ENCODE data around the gene RALY. TPM values are rescaled to one million over a fixed set of nuclear protein-coding genes. Genes with fewer than 3 reads are reported as not detected.
"Not testable (repeated sequence)": the region's sequence is repeated elsewhere in the genome, so short reads cannot be mapped to it uniquely, and the experiment has no call there.

RALY gene
- total RNA-seq, 1 donor from 2014 or later: 123 TPM

- intact Hi-C loops (cut with DNase I): no loop called here
- H3K36me3 ChIP-seq: no peaks in the 10 kb centered on the region
- peaks cover 63% of the 10 kb centered on the region for H3K4me1 ChIP-seq
- H3K27ac ChIP-seq: no peak overlapping the region
- no peaks in the 10 kb centered on the region for H3K9me3 ChIP-seq
- TF ChIP-seq POLR2AphosphoS5 (IDR thresholded peaks at IDR 0.05; ENCODE audit: insufficient read depth in 1 of 2, low read depth in 1 of 2): no peak
- TF ChIP-seq, protein P1, sequence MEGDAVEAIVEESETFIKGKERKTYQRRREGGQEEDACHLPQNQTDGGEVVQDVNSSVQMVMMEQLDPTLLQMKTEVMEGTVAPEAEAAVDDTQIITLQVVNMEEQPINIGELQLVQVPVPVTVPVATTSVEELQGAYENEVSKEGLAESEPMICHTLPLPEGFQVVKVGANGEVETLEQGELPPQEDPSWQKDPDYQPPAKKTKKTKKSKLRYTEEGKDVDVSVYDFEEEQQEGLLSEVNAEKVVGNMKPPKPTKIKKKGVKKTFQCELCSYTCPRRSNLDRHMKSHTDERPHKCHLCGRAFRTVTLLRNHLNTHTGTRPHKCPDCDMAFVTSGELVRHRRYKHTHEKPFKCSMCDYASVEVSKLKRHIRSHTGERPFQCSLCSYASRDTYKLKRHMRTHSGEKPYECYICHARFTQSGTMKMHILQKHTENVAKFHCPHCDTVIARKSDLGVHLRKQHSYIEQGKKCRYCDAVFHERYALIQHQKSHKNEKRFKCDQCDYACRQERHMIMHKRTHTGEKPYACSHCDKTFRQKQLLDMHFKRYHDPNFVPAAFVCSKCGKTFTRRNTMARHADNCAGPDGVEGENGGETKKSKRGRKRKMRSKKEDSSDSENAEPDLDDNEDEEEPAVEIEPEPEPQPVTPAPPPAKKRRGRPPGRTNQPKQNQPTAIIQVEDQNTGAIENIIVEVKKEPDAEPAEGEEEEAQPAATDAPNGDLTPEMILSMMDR (IDR thresholded peaks at IDR 0.05): no peak
- no peak for TF ChIP-seq POLR2A (IDR thresholded peaks at IDR 0.05)
- DNase-seq (ENCODE audit: extremely low spot score in 2 of 2): no peak
- no peaks in the 10 kb centered on the region for H3K27me3 ChIP-seq
- H3K4me3 ChIP-seq: no peak overlapping the region
Observed at GRCh38 chr20:34023937-34024722, 30.4 kb downstream of the RALY start.

GRCh38 chr20:34024723-34025351 is 31.1 kb downstream of the RALY start:
- Histone ChIP-seq H3K27me3 (no peaks in the 10 kb centered on the region), H3K4me3 (no peak overlapping the region), H3K36me3 (no peaks in the 10 kb centered on the region), H3K27ac (no peak overlapping the region), H3K4me1 (peaks cover 60% of the 10 kb centered on the region), H3K9me3 (no peaks in the 10 kb centered on the region)
- TF ChIP-seq, protein P1 (IDR thresholded peaks at IDR 0.05): no peak
- TF ChIP-seq POLR2A (IDR thresholded peaks at IDR 0.05): no peak
- no peak for TF ChIP-seq POLR2AphosphoS5 (IDR thresholded peaks at IDR 0.05; ENCODE audit: insufficient read depth in 1 of 2, low read depth in 1 of 2)
- intact Hi-C loops (cut with DNase I): no loop called here
- DNase-seq (ENCODE audit: extremely low spot score in 2 of 2): no peak

GRCh38 chr20:34028013-34028412 is 34.3 kb downstream of the RALY start:
- Histone ChIP-seq H3K4me1 (peaks cover 37% of the 10 kb centered on the region), H3K36me3 (peaks cover 0 to 16% of the 10 kb centered on the region in 2 donors)
- H3K27ac ChIP-seq; DNase-seq (ENCODE audit: extremely low spot score in 2 of 2); intact Hi-C loops (cut with DNase I); H3K4me3 ChIP-seq; H3K9me3 ChIP-seq; H3K27me3 ChIP-seq: not testable (repeated sequence)

- Histone ChIP-seq H3K9me3 (no peaks in the 10 kb centered on the region), H3K4me3 (no peak overlapping the region), H3K27me3 (no peaks in the 10 kb centered on the region), H3K27ac (no peak overlapping the region), H3K36me3 (peaks cover 0 to 17% of the 10 kb centered on the region in 2 donors), H3K4me1 (peaks cover 23% of the 10 kb centered on the region)
- TF ChIP-seq, protein P1 (IDR thresholded peaks at IDR 0.05): no peak
- TF ChIP-seq POLR2A (IDR thresholded peaks at IDR 0.05) (no peak), POLR2AphosphoS5 (IDR thresholded peaks at IDR 0.05; ENCODE audit: insufficient read depth in 1 of 2, low read depth in 1 of 2) (no peak)
- no peak for DNase-seq (ENCODE audit: extremely low spot score in 2 of 2)
- intact Hi-C loops (cut with DNase I): no loop called here
Observed at GRCh38 chr20:34029415-34029814, 35.7 kb downstream of the RALY start.

GRCh38 chr20:34030456-34030855 is 36.7 kb downstream of the RALY start:
- no peak for DNase-seq (ENCODE audit: extremely low spot score in 2 of 2)
- H3K36me3 ChIP-seq: peaks cover 0 to 17% of the 10 kb centered on the region in 2 donors
- TF ChIP-seq POLR2A (IDR thresholded peaks at IDR 0.05) (no peak), POLR2AphosphoS5 (IDR thresholded peaks at IDR 0.05; ENCODE audit: insufficient read depth in 1 of 2, low read depth in 1 of 2) (no peak)
- TF ChIP-seq, protein P1 (IDR thresholded peaks at IDR 0.05): no peak
- H3K27ac ChIP-seq: no peak overlapping the region
- no peaks in the 10 kb centered on the region for H3K9me3 ChIP-seq
- H3K27me3 ChIP-seq: no peaks in the 10 kb centered on the region
- peaks cover 15% of the 10 kb centered on the region for H3K4me1 ChIP-seq
- intact Hi-C loops (cut with DNase I): no loop called here
- no peak overlapping the region for H3K4me3 ChIP-seq
